ENCODE measurements around the gene VAV2. TPM values are rescaled to one million over a fixed set of nuclear protein-coding genes. Genes with fewer than 3 reads are reported as not detected.
"Not testable (repeated sequence)": the region's sequence is repeated elsewhere in the genome, so short reads cannot be mapped to it uniquely, and the experiment has no call there.

VAV2 gene
- total RNA-seq, 1 donor from 2014 or later: 18.7 TPM

DNA sequence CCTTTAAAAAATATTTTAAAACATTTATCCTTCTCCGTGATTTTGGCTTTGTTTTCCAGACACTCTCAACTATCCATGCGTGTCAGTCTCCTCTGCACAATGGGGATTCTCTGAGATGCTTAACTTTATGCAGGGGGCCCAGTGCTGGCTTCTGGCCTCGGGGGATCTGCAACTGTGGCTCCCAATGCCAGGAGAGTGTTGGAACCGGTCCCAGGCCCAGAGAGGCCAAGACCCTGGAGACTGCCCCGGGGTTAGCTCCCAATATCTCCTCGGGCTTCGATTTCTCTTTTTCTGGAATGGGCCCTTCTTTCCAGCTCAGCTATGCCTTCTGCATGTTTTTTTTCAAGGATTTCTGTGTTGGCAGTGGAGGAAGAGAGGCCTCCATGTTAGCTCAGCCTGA is 233.9 kb downstream of the VAV2 start:
- TF ChIP-seq, protein P1, sequence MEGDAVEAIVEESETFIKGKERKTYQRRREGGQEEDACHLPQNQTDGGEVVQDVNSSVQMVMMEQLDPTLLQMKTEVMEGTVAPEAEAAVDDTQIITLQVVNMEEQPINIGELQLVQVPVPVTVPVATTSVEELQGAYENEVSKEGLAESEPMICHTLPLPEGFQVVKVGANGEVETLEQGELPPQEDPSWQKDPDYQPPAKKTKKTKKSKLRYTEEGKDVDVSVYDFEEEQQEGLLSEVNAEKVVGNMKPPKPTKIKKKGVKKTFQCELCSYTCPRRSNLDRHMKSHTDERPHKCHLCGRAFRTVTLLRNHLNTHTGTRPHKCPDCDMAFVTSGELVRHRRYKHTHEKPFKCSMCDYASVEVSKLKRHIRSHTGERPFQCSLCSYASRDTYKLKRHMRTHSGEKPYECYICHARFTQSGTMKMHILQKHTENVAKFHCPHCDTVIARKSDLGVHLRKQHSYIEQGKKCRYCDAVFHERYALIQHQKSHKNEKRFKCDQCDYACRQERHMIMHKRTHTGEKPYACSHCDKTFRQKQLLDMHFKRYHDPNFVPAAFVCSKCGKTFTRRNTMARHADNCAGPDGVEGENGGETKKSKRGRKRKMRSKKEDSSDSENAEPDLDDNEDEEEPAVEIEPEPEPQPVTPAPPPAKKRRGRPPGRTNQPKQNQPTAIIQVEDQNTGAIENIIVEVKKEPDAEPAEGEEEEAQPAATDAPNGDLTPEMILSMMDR (conservative IDR thresholded peaks at IDR 0.05; ENCODE audit: low read depth, low read length): no peak
- no peak overlapping the region for H3K4me3 ChIP-seq (ENCODE audit: low read depth, low read length)
- DNase-seq (ENCODE audit: low read depth): no peak

DNA sequence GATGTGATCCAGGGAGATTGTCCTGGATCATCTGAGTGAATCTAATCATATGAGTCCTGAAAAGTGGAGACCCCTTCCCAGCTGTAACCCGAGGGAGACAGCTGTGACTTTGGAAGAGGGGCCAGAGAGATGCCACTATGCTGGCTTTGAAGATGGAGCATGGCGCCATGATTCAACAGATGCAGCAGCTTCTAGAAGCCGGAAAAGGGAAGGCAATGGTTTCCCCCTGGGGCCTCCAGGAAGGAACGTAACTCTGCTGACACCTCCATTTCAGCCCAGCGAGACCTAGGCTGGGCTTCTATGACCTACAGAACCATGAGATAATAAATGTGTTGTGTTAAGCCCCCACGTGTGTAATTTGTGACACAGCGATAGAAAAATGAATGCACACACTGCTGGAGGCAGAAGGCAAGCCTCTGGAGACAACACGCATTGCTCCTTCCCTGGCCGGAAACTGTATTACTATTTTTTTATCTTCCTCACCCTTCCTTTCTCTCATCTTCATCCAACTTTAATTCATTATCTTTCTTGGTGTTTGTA is 237.4 kb downstream of the VAV2 start:
- TF ChIP-seq, protein P1 (conservative IDR thresholded peaks at IDR 0.05; ENCODE audit: low read depth, low read length): no peak

DNA sequence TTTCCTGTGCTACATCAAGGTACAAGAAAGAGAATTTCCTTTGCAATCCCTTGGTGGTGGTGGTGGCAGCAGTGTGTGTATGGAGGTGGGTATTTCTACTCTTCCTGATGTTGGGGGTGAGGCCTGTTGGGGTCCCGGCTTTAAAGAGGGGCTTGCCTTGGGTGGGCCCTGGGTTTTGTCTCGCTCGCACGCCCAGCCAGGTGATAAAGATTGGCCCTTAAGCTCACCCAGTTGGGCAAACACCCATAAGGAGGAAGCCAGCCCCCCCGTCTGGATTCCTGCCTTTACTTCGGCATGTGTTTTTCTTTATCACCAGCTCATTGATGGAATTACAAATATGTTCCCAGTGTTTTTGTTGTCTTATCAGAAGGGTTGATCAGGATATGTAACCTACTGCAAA is 237.9 kb downstream of the VAV2 start:
- H3K4me3 ChIP-seq (ENCODE audit: low read depth, low read length): no peak overlapping the region
- TF ChIP-seq, protein P1 (conservative IDR thresholded peaks at IDR 0.05; ENCODE audit: low read depth, low read length): no peak
- DNase-seq (ENCODE audit: low read depth): no peak

More for the DNA sequence above, 237.4 kb downstream of the VAV2 start:
- no peak overlapping the region for H3K4me3 ChIP-seq (ENCODE audit: low read depth, low read length)
- no peak for DNase-seq (ENCODE audit: low read depth)

DNA sequence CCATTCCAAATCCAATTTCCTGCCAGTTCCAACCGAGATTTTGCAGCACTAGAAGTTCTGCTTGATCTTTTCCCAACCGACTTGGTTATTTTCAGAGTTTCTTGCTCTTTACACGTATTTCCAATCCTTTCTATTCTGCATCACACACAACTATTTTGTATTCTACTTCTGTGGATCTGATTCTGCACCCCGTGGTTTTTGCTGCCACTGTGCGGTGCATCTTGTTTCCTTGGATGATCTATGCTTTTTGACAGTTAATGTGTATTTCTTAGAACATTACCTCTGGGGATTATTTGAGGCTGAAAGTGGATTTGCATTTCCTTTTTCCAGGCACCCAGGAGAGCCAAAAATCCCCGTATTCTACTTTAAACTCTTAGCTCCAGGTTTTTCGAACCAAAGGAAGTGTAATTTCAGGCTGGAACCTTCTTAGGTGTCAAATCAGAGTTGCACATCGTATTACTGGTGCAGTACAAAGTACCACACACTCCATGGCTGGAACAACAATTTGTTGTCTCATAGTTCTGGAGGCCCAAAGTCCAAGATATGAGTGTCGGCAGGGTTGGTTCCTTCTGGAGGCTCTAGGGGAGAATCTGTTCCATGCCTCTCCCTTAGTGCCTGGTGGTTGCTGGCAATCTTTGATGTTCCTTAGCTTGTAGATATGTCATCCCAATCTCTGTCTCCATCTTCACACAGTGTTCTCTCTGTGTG is 239.2 kb downstream of the VAV2 start:
- no peak overlapping the region for H3K4me3 ChIP-seq (ENCODE audit: low read depth, low read length)
- TF ChIP-seq, protein P1 (conservative IDR thresholded peaks at IDR 0.05; ENCODE audit: low read depth, low read length): no peak
- DNase-seq (ENCODE audit: low read depth): no peak

DNA sequence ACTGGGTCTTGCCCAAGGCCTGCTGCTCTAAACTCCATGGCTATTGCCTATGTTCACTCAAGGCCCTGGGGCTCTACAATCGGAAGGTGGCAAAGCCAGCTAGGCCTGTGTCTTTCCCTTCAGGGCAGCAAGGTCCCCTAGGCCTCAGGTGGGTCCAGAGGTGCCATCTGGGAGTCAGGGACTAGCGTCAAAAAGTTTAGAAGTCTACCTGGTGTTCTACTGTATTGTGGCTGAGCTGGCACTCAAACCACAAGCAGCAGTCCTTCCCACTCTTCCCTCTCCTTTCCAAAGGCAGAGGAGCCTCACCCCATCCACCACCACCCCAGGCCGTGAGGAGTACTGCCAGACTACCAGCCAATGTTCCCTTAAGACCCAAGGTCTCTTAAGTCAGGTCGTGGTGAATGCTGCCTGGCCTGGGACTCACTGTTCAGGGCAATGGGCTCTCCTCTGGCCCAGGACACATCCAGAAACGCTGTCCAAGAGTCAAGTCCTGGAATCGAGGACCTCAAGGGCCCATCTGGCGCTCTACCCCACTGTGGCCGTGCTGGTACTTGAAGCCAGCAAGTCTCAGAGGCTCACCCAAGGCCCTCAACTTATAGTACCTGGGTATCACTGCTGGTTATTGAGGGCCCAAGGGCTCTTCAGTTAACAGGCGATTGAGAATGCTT is 241.0 kb downstream of the VAV2 start:
- no peak for DNase-seq (ENCODE audit: low read depth)
- TF ChIP-seq, protein P1 (conservative IDR thresholded peaks at IDR 0.05; ENCODE audit: low read depth, low read length): no peak
- no peak overlapping the region for H3K4me3 ChIP-seq (ENCODE audit: low read depth, low read length)

DNA sequence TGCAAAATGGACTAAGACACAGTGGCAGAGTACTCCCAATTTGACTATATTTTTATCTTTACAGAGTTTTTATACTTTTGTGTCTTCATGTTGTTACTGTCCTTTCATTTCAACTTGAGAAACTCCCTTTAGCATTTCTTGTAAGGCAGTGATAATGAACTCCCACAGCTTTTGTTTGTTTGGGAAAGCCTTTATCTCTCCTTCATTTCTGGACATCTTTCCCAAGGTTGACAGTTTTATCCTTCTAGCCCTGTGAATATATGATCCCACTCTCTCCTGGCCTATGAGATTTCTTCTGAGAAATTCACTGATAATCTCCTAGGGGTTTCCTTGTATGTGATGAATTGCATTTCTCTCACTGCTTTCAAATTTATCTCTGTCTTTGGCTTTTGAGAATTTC is 244.8 kb downstream of the VAV2 start:
- no peak overlapping the region for H3K4me3 ChIP-seq (ENCODE audit: low read depth, low read length)
- TF ChIP-seq, protein P1 (conservative IDR thresholded peaks at IDR 0.05; ENCODE audit: low read depth, low read length): no peak
- DNase-seq (ENCODE audit: low read depth): no peak

DNA sequence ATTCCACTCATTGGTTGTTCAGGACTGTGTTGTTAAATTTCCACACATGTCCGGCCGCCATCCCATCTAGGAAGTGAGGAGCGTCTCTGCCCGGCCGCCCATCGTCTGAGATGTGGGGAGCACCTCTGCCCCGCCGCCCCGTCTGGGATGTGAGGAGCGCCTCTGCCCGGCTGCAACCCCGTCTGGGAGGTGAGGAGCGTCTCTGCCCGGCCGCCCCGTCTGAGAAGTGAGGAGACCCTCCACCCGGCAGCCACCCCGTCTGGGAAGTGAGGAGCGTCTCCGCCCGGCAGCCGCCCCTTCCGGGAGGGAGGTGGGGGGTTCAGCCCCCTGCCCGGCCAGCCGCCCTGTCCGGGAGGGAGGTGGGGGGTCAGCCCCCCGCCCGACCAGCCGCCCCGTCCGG is 247.6 kb downstream of the VAV2 start:
- DNase-seq (ENCODE audit: low read depth); H3K4me3 ChIP-seq (ENCODE audit: low read depth, low read length): not testable (repeated sequence)

Data from epithelial cell of proximal tubule (primary cell).